Skeletal muscle satellite cell (primary cell): ENCODE data around the gene RAB5A. TPM values are rescaled to one million over a fixed set of nuclear protein-coding genes. Genes with fewer than 3 reads are reported as not detected.
"Not testable (repeated sequence)": the region's sequence is repeated elsewhere in the genome, so short reads cannot be mapped to it uniquely, and the experiment has no call there.

Experiments used
- H3K27me3 ChIP-seq: 2 replicates; pipeline ENCODE4 v1.7.0; 2013; ENCODE audit warnings: low read length; ENCODE audit not compliant: control insufficient read depth, insufficient read depth
- H3K36me3 ChIP-seq: 2 replicates; pipeline ENCODE4 v1.7.0; 2013; ENCODE audit warnings: mild to moderate bottlenecking, control low read depth, low read length; ENCODE audit not compliant: insufficient read depth
- H3K4me1 ChIP-seq: 2 replicates; pipeline ENCODE4 v1.7.0; 2013; ENCODE audit warnings: low read length; ENCODE audit not compliant: control insufficient read depth, insufficient read depth
- H3K4me2 ChIP-seq: 2 replicates; pipeline ENCODE4 v1.7.0; 2013; ENCODE audit warnings: mild to moderate bottlenecking, low read length
- H3K4me3 ChIP-seq: 2 replicates; pipeline ENCODE4 v1.7.0; 2013; ENCODE audit warnings: low read length
- H3K9ac ChIP-seq: 2 replicates; pipeline ENCODE4 v1.7.0; 2013; ENCODE audit warnings: mild to moderate bottlenecking, low read depth, low read length, moderate library complexity
- H3K9me3 ChIP-seq: replicated peaks from 2 replicates; pipeline ENCODE4 v1.7.0; 2013; ENCODE audit warnings: mild to moderate bottlenecking, control low read depth, low read length
- total RNA-seq: library from RNA; depleted of rRNA; stranded (reverse); fragments of >200 nt; gene quantifications from 2 replicates; pipeline ENCODE4 v1.2.3, GENCODE V29; 2012; rRNA removed

Gene RAB5A
- 64.9 and 70.5 TPM in 2 replicates for total RNA-seq

DNA sequence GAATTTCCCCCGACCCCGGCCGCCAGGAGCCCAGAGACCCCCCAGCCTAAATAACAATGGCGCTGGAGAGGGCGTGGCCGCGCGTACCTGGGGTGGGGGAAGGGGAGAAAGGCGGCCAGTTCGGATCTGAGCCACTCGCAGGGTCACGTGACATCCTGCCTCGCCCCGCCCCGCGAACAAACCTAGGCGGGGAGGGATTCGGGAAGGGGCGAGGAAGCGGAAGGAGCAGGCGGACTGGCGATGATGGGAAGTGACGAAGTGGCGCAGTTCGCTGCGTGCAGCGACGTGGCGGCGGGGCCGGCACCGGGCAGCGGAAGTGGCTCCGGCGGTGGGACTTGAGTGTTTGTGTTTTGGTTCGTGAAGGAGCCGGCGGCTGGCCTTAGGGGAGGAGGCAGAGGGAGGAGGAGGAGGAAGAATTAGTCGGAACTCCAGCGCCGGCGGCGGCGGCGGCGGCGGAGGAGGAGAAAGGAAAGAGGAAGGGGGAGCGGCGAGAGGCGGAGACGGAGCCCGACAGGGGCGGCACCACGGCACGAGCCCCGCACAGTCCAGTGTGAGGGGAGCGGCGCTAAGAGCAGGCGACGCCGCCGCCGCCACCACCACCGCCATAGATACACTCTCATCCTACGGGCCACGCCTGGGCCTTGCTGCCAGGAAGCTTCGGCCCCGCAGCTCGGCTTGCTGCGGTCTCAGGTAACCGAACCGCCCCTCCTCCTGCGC lies at the start of gene RAB5A:
RAB5A (plus strand) TSS at position 266 of the 717 bp plus-strand sequence. CDS start 3,802 bp downstream, outside the sequence.
- no peaks in the 10 kb centered on the region for H3K27me3 ChIP-seq

DNA sequence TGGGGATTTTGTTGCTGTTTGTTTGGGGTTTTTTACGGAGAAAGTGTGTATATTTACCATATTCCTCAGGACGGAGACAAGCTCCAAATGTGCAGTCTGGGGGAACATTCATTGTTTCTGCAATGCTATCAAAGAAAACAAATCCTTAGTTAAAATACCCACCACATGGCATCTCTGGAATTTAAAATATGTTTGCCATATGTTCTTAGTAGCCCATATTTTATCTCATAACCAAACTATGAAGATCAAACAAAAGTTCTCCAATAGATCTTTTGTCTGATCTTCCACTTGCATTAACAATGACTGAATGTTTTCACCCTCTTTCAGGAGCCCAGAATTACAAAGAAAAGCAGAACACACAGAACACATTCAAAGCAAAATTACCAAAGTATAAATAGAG lies 48.2 kb upstream of the RAB5A start:
- H3K4me1 ChIP-seq, result peaks cover 23% of the 10 kb centered on the region
- peak overlapping the region; percentile 50 for H3K4me3 ChIP-seq
- no peaks in the 10 kb centered on the region for H3K9me3 ChIP-seq
- H3K9ac ChIP-seq, result peak overlapping the region; percentile 58
- H3K36me3 ChIP-seq, result no peaks in the 10 kb centered on the region
- peak overlapping the region; percentile 82 for H3K4me2 ChIP-seq
- H3K27me3 ChIP-seq, result no peaks in the 10 kb centered on the region

More for the DNA sequence above, at the start of gene RAB5A:
- Histone ChIP-seq H3K36me3 (peaks cover 9% of the 10 kb centered on the region), H3K9me3 (no peaks in the 10 kb centered on the region), H3K9ac (peak within 1 kb of the TSS; percentile 98), H3K4me3 (peak within 1 kb of the TSS; percentile 95), H3K4me1 (peaks cover 19% of the 10 kb centered on the region), H3K4me2 (peak within 1 kb of the TSS; percentile 96)

DNA sequence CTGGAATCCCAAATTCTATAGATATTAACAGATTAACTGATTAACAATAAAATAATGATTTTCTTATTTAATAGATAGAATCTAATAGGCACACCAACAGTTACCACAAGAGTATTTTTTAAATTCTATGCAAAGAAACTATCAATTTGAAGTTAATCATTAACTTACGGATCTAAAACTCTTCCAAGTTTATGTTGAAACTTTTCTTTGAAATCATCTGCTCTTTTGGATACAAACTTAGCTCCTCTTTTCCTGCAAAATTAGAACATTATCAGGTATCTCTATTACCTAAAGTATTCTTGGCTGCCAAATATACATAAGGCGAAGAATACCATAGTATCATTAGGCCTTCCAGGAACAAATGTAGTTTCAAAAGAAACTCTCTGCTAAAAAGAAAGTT lies 47.6 kb upstream of the RAB5A start:
- Histone ChIP-seq H3K9ac (no peak overlapping the region), H3K9me3 (no peaks in the 10 kb centered on the region), H3K4me1 (peaks cover 23% of the 10 kb centered on the region), H3K36me3 (no peaks in the 10 kb centered on the region), H3K27me3 (no peaks in the 10 kb centered on the region), H3K4me2 (peak overlapping the region; percentile 82), H3K4me3 (no peak overlapping the region)

- H3K36me3 ChIP-seq, H3K9me3 ChIP-seq, H3K4me2 ChIP-seq, H3K9ac ChIP-seq, H3K27me3 ChIP-seq, H3K4me3 ChIP-seq: not testable (repeated sequence)
- H3K4me1 ChIP-seq, result peaks cover 23% of the 10 kb centered on the region
Measured at GRCh38 chr3:19899833-19900232, 47.1 kb upstream of the RAB5A start.

DNA sequence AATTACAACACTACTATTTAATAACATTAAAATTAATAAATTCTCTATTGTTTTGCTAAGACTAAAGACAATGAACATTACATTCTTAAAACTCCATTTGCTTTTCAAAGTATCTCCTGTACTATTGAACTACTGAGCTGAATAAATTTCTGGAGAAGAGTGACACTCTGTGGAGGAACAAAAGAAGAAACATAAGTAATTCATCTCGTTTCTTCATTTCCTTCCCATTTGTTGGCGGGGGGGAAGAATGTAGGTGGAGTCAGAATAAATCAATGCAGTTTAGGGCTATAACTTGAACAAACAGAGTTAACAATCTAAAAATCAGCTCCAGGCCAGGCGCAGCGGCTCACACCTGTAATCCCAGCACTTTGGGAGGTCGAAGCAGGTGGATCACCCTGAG lies 45.6 kb upstream of the RAB5A start:
- H3K4me2 ChIP-seq, result no peak overlapping the region
- H3K36me3 ChIP-seq, result no peaks in the 10 kb centered on the region
- no peak overlapping the region for H3K4me3 ChIP-seq
- peaks cover 23% of the 10 kb centered on the region for H3K4me1 ChIP-seq
- H3K9me3 ChIP-seq, result no peaks in the 10 kb centered on the region
- no peak overlapping the region for H3K9ac ChIP-seq
- no peaks in the 10 kb centered on the region for H3K27me3 ChIP-seq

- H3K4me3 ChIP-seq, result no peak overlapping the region
- no peaks in the 10 kb centered on the region for H3K36me3 ChIP-seq
- no peak overlapping the region for H3K9ac ChIP-seq
- H3K9me3 ChIP-seq, result no peaks in the 10 kb centered on the region
- no peaks in the 10 kb centered on the region for H3K27me3 ChIP-seq
- peaks cover 23% of the 10 kb centered on the region for H3K4me1 ChIP-seq
- H3K4me2 ChIP-seq, result no peak overlapping the region
Measured at GRCh38 chr3:19901918-19902317, 45.0 kb upstream of the RAB5A start.

DNA sequence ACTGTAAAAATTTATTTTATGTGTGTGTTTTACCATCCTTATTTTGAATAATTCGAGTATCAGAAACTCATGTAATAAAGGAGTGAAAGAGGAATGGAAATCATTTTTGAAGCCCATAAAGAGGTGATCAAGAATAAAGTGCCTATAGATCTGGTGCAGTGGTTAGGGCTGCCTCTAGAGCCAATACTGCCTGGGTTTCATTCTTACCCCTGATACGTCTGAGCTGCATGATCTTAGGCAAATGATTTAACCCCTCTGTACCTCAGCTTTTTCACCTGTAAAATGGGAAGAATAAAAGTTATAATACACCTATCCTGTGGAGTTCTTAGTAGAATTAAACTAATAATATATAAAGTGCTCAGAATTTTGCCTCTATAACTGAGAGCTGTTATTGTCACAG lies 43.2 kb upstream of the RAB5A start:
- Histone ChIP-seq H3K4me3 (no peak overlapping the region), H3K4me1 (peaks cover 8% of the 10 kb centered on the region), H3K9ac (no peak overlapping the region), H3K36me3 (no peaks in the 10 kb centered on the region), H3K9me3 (no peaks in the 10 kb centered on the region), H3K27me3 (no peaks in the 10 kb centered on the region), H3K4me2 (no peak overlapping the region)

DNA sequence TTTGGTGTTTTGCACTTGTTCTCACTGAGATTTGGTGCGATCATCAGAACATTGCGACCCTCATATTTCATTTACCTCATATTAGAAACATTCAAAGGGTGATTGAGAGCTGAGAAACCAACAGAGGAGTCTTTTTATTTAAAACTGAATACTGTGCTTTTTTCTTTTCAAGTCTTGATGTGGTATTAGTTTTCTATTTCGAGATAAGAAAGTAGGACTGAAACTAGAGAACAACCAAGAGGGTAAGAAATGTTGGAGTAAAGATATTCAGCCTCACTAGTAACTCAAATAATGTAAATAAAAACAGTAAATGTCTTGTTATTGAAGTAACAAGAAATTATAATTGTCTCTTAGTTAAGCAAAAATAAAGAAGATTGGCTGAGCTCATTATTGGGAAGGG lies 39.4 kb upstream of the RAB5A start:
- no peak overlapping the region for H3K4me2 ChIP-seq
- H3K4me1 ChIP-seq, result no peaks in the 10 kb centered on the region
- H3K9ac ChIP-seq, result no peak overlapping the region
- no peaks in the 10 kb centered on the region for H3K9me3 ChIP-seq
- no peak overlapping the region for H3K4me3 ChIP-seq
- no peaks in the 10 kb centered on the region for H3K36me3 ChIP-seq
- no peaks in the 10 kb centered on the region for H3K27me3 ChIP-seq

DNA sequence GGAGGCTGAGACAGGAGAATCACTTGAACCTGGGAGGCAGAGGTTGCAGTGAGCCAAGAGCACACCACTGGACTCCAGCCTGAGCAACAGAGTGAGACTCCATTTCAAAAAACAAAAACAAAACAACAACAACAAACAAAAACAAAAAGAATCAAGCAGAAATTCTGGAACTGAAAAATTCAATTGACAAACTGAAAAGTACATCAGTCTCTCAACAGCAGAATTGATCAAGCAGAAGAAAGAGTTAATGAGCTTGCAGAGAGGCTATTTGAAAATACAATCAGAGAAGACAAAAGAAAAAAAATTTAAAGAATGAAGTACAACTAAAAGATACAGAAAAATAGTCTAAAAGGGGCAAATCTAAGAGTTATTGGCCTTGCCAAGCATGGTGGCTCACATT lies 35.4 kb upstream of the RAB5A start:
- H3K9me3 ChIP-seq, result no peaks in the 10 kb centered on the region
- H3K36me3 ChIP-seq, result no peaks in the 10 kb centered on the region
- H3K9ac ChIP-seq, result no peak overlapping the region
- no peak overlapping the region for H3K4me2 ChIP-seq
- no peaks in the 10 kb centered on the region for H3K27me3 ChIP-seq
- no peaks in the 10 kb centered on the region for H3K4me1 ChIP-seq
- H3K4me3 ChIP-seq, result no peak overlapping the region

- Histone ChIP-seq H3K36me3 (no peaks in the 10 kb centered on the region), H3K9ac (no peak overlapping the region), H3K4me2 (no peak overlapping the region), H3K27me3 (no peaks in the 10 kb centered on the region), H3K4me3 (no peak overlapping the region), H3K4me1 (no peaks in the 10 kb centered on the region), H3K9me3 (no peaks in the 10 kb centered on the region)
Measured at GRCh38 chr3:19917167-19917566, 29.7 kb upstream of the RAB5A start.

- Histone ChIP-seq H3K4me1 (no peaks in the 10 kb centered on the region), H3K9me3 (no peaks in the 10 kb centered on the region), H3K36me3 (no peaks in the 10 kb centered on the region), H3K4me3 (no peak overlapping the region), H3K27me3 (no peaks in the 10 kb centered on the region), H3K4me2 (no peak overlapping the region), H3K9ac (no peak overlapping the region)
Measured at GRCh38 chr3:19920401-19921080, 26.4 kb upstream of the RAB5A start.
